HL-60 (cell line): ENCODE data around the gene ZKSCAN5.
"Not testable (repeated sequence)": the region's sequence is repeated elsewhere in the genome, so short reads cannot be mapped to it uniquely, and the experiment has no call there.

ENCODE experiments used
- DNase-seq, 2 experiments: peaks; one replicate each; pipeline ENCODE4 v3.0.0-alpha.2; 2010 to 2020; ENCODE audit warnings: low read depth in 1 of 2, low spot score in 1 of 2
- H3K27ac ChIP-seq: fragments of 250-450 bp; sonication (Bioruptor Pico); replicated peaks from 2 replicates; pipeline ENCODE4 v1.5.1; 2020; ENCODE audit warnings: mild to moderate bottlenecking, moderate library complexity
- H3K27me3 ChIP-seq: fragments of 250-450 bp; sonication (Bioruptor Pico); 2 replicates; pipeline ENCODE4 v1.5.1; 2021; ENCODE audit warnings: mild to moderate bottlenecking, moderate library complexity; ENCODE audit not compliant: insufficient read depth, poor library complexity, severe bottlenecking
- H3K4me3 ChIP-seq: replicated peaks from 2 replicates; pipeline ENCODE4 v1.5.1; 2011; ENCODE audit warnings: mild to moderate bottlenecking, control low read depth, low read length; ENCODE audit not compliant: insufficient read depth
- GABPA ChIP-seq: IDR thresholded peaks from 2 replicates; pipeline ENCODE4 v1.6.1; 2012; ENCODE audit warnings: low read depth
- POLR2AphosphoS5 ChIP-seq: IDR thresholded peaks from 2 replicates; pipeline ENCODE4 v1.6.1; 2012; ENCODE audit warnings: low read depth
- REST ChIP-seq: IDR thresholded peaks from 2 replicates; pipeline ENCODE4 v1.6.1; 2012; ENCODE audit warnings: low read depth; ENCODE audit not compliant: insufficient replicate concordance
- SPI1 ChIP-seq: IDR thresholded peaks from 2 replicates; pipeline ENCODE4 v1.6.1; 2012; ENCODE audit warnings: low read depth, mild to moderate bottlenecking, borderline replicate concordance
- TF ChIP-seq, protein P1 (sequence below): IDR thresholded peaks from one replicate; pipeline ENCODE4 v1.5.1; 2011; ENCODE audit warnings: low read length, control low read depth, inconsistent platforms; ENCODE audit not compliant: insufficient read depth

Gene ZKSCAN5

GRCh38 chr7:99543916-99544315 is 39.5 kb downstream of the ZKSCAN5 start:
- Histone ChIP-seq H3K27ac (no peak overlapping the region), H3K27me3 (no peaks in the 10 kb centered on the region), H3K4me3 (no peak overlapping the region)
- DNase-seq = no peak
- no peak for TF ChIP-seq REST

DNA sequence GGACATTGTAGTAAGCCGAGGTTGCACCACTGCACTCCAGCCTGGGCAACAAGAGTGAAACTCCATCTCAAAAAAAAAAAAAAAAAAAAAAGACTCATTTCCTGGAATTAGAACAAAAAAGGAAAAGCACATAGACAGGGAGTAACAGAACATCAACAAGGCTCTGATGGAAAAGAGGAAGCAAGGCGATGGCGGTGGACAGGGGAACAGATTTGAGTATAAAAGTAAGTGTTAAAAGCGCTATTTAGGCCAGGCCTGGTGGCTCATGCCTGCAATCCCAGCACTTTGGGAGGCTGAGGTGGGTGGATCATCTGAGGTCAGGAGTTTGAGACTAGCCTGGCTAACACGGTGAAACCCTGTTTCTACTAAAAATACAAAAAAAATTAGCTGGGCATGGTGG is 40.8 kb downstream of the ZKSCAN5 start:
- not testable (repeated sequence) for H3K4me3 ChIP-seq, H3K27me3 ChIP-seq, DNase-seq, H3K27ac ChIP-seq

DNA sequence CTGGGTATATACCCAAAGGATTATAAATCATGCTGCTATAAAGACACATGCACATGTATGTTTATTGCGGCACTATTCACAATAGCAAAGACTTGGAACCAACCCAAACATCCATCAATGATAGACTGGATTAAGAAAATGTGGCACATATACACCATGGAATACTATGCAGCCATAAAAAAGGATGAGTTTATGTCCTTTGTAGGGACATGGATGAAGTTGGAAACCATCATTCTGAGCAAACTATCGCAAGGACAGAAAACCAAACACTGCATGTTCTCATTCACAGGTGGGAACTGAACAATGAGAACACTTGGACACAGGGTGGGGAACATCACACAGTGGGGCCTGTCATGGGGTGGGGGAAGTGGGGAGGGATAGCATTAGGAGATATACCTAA is 45.1 kb downstream of the ZKSCAN5 start:
- not testable (repeated sequence) for H3K4me3 ChIP-seq, DNase-seq, H3K27me3 ChIP-seq, H3K27ac ChIP-seq

- H3K27ac ChIP-seq = peak overlapping the region; percentile 76
- TF ChIP-seq SPI1 = no peak
- no peak for TF ChIP-seq REST
- TF ChIP-seq, protein P1, sequence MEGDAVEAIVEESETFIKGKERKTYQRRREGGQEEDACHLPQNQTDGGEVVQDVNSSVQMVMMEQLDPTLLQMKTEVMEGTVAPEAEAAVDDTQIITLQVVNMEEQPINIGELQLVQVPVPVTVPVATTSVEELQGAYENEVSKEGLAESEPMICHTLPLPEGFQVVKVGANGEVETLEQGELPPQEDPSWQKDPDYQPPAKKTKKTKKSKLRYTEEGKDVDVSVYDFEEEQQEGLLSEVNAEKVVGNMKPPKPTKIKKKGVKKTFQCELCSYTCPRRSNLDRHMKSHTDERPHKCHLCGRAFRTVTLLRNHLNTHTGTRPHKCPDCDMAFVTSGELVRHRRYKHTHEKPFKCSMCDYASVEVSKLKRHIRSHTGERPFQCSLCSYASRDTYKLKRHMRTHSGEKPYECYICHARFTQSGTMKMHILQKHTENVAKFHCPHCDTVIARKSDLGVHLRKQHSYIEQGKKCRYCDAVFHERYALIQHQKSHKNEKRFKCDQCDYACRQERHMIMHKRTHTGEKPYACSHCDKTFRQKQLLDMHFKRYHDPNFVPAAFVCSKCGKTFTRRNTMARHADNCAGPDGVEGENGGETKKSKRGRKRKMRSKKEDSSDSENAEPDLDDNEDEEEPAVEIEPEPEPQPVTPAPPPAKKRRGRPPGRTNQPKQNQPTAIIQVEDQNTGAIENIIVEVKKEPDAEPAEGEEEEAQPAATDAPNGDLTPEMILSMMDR = no peak
- TF ChIP-seq GABPA = no peak
- no peak for TF ChIP-seq POLR2AphosphoS5
- H3K27me3 ChIP-seq = no peaks in the 10 kb centered on the region
- peak overlapping the region; percentile 63 for H3K4me3 ChIP-seq
- DNase-seq = no peak
Measured at GRCh38 chr7:99551334-99551733, 46.9 kb downstream of the ZKSCAN5 start.

DNA sequence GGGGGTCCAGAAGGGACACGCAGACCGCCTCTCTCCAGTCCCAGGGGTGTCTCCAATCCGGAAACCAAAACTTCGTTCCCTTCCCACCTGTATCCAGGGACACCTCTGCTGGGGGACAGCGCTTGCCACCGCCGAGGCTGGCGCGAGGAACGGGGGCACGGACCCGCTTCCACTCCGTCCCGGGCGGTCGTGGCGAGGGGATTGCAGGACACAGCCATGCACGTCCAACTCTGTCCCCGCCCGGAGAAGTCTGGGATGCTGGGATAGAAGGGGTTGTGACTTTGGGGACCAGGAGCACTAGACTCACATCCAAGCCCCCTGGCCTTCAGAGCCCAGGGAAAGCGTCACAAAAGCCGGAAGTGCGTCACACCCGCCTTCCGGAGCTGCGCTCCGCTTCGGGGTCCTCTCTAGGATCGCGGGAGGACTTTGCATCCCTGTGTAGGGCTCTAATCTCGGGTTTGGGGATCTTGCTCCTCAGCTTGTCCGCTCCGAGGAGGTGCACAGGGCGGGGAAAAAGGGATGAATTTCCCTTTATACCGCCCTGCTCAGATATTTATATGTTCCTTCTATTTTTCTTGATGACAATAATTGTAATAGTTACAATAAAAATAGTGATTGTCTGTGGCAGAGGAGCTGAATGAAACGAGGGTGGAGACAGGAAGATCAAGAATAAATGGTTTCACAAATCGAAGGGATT is 47.5 kb downstream of the ZKSCAN5 start, which contains the start of gene FAM200A:
Gene FAM200A, minus strand, starts transcription at position 348 of the 697 bp plus-strand sequence. CDS start 3,707 bp downstream, outside the sequence.
- peak within 1 kb of the TSS; percentile 63 for H3K4me3 ChIP-seq
- peak within 1 kb of the TSS; percentile 76 for H3K27ac ChIP-seq
- DNase-seq = peak; percentile 81 to 90
- TF ChIP-seq GABPA (peak; percentile 98), POLR2AphosphoS5 (peak; percentile 86), REST (peak; percentile 31)
- TF ChIP-seq, protein P1 = no peak
- H3K27me3 ChIP-seq = no peaks in the 10 kb centered on the region
